CD4-positive, alpha-beta T cell treated with Interleukin-6 for 4 hours (primary cell): ENCODE results near the gene MEGF11.

ENCODE experiments used
- DNase-seq: peaks from one replicate; pipeline ENCODE4 v3.0.0-alpha.2; 2020; ENCODE audit warnings: mixed read lengths

Gene MEGF11

DNA sequence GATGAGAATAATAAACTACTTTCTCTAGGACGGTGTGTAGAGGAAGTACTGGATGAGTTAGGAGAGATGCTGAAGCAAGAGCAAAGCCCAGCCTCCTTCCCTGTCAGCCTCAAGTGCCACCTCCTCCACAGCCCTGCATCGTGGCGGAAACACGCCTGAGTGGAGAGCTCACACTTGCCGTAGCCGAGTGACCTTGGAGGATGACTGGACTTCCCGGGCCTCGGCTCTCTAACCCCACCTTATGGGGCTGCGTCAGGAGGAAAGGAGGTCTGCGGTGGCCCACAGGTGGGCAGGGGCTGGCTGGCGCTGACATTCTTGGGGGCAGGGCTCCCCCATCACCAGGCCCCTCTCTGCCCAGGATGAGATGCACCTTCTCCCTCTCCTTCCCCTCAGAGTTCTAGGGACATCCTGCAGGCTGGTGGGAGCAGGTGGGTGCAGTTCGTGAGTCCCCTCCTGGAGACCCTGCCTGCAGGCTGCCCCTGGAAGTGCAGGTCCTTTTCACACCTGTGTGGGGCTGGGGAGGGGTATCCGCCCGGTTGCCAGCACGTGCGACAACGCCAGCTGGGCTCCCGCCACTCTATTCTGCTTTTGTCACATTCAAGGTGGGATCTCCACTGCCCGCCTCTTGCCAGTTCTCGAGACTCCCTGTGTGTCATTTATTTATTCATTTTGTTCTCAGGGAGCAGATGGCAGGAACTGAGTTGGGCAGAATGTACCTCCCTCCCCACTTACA is 175.2 kb downstream of the MEGF11 start:
- DNase-seq = no peak

DNA sequence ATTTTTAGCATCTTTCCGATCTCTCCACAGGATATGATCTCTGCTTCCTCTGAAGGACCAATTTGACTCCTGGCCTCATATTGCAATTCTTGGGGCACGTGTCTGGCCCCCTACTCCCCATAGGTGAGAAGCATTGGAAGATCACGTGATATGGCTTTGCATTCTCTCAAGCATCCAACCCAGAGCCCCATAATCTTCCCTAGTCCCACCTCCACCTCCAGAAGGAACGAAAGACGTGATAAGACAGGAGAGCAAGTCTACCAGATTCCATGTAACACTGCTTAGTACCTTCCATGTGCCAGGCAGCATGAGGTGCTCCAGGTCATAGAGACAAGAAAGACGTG is 176.3 kb downstream of the MEGF11 start:
- no peak for DNase-seq

DNA sequence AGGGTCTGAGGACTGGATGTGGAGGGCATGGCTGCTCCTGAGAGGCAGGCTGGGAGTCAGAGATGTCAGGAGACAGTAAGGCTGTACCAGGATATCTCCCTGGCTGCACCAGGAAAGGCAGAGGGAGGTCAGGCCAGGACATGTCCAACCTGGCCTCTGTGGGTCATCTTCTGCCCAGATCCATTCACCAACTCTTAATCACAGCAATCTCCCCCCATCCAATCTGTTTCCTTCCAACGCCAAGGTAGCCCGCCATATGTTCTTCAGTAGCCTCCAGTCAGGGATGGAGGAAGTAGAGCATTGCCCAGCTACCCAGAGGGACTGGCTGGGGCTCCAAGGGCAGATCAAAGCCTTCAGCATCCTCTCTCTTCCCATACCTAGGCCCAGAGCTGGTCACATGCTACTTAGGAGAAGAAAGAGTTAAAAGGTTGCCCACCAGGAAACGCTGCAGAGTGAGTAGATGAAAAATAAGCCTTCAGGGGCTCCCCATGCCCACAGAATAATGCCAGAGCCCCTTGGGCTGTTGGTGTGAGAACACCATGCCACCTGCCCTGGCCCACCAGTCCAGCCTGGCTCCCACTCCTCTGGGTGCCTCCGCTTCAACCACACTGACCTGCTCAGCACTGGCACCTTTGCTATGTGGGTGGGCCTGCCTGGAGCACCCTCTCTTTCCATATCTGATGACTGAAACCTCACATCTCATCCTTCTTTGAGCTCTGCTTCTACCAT is 176.8 kb downstream of the MEGF11 start:
- DNase-seq = no peak

DNA sequence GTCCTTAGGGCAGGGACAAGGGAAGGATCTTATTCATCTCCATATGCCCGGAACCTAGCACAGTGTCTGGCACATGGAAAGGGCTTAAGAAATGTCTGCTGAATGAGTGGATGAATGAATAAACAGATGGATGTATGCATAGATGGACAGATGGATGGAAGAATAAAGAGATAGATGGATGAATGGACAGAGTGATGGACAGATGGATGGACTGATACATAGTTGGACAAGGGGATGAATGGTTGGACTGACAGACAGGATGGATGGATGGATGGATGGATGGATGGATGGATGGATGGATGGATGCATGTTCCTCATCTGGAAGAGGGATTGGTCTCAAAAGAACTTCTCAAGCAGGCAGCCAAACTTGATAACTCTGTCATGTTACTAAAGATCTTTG is 177.6 kb downstream of the MEGF11 start:
- no peak for DNase-seq

DNA sequence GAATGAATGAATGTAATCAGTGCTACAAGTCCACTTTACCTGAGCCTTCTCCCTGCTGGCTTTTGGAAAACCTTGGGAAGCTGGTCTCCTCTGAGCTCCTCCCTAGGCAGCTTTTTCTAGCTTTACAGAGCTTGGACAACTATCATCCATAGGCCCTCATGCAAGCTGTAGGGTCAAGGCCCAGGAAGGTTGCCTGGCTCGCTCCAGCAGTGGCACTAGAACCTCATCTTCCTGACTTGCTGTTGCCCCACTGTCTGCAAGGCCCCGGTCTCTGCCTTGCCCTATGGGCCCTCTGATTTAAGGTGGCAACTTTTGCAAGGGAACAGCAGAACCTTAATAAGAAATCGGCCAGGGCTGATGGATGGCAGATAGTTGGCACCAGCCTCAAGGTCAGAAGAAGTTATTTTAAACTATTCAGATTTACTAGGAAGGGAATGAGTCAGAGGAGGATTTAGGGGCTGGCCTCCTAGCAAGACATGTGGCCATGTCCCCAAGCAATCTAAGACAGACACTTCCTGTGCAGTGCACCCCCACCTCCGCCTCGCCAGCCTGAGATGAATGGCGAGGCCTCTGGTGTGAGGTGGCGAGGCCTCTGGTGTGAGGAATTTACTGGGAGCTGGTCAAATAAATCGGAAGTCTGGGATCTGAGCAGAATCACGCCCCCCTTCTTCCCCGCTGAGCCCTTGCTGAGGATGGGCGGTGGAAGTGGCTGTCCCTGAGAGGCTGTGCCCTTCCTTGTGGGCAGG is 180.8 kb downstream of the MEGF11 start:
- DNase-seq = no peak

DNA sequence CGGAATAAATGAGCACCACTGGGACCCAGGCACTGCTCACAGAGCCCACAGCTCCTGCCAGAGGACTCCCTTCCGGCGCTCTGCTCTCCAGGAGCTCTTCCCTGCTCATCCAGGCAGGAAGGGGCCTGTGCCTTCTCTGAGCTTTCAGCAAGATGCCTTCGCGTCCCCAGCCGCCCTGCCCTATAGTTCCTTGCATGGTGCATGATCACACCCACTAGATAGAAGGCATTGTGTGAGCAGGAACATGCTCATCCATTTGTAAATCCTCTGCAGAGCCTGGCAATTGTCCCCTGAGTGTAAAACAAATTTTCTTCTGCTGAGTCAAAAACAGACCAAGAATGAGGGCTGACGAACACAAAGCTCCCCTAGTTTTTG is 181.6 kb downstream of the MEGF11 start:
- DNase-seq = no peak

DNA sequence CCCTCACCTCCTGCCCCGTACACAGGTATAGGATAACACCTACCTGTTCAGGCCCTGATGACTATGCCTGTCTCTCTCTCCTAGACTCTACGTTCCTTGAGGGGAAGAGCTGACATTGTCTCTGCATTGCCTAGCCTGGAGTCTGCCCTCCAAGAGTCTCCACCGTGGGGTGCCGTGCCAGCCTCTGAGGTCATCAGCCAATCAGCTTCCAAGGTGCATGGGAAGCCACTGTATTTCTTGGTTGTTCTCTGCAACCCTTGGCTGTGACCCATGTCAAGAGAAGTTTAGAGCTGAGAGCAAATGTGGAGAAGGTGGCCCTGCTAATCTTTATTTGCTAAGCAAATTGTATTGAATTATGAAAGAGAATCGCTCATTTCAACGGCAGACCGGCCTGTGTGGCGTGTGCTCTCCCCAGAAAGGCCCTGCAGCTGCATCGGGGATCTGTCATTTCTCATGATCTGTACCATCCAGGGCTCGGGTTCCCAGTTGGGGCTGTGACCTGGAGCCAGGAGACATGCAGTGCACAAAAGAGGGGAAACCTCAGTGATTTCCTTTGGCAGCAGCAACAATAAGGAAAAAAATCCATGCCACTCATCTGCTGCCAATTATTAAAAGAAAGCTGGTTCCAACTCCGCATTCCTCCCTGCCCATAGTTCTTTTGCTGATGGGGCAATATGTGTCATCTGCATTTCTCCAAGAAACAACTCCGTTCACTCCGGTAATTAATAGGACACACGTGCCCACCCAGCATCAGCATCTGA is 182.2 kb downstream of the MEGF11 start:
- no peak for DNase-seq

DNA sequence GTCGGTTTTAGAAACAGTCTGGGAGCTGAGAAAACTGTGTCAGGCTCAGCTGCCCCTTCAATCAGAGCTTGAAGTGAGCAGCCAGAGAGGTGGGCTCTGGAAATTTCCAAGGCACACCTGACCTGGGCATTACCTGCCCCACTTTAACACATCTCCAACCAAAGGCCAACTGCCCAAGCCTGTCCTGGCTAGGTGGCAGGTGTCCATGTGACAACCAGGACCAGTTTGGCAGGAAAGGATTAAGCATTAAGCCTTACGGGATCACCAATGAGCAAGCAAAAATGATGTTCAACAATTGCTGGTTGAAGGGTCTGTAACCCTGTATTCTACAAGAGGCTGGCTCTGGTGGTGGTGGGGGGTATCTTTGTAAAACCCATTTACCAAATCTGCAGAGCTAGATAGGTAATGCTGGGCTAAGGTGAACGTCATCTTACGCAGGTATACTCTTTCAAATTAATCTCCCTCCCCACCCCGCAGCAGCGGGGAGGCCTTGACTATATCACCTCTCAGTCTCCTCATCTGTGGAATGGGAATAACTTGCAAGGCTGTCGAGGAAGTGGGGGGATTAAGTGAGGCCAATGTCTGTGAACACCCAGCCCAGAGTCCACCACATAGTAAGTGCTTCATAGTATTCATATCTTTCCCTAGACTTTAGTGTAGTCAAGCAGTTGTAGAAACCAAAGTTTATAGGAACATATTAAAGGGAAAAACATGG is 183.2 kb downstream of the MEGF11 start:
- DNase-seq = no peak

DNA sequence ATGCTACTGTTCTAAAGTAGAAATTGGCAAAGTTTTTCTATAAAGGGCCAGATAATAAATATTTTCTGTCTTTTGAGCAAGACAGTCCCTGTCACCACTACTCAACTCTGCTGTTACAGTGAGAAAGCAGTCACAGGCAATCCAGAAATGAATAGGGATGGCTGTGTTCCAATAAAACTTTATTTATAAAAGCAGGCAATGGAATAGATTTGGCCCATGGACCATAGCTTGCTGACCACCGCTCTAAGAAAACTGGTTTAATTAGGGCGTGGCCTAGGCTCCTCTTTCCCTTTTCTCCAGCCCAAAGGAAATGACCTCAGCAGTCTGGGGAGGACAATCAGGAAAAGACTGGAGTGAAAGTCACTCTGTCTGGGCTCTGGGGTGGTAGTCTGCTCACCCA is 183.8 kb downstream of the MEGF11 start:
- no peak for DNase-seq

DNA sequence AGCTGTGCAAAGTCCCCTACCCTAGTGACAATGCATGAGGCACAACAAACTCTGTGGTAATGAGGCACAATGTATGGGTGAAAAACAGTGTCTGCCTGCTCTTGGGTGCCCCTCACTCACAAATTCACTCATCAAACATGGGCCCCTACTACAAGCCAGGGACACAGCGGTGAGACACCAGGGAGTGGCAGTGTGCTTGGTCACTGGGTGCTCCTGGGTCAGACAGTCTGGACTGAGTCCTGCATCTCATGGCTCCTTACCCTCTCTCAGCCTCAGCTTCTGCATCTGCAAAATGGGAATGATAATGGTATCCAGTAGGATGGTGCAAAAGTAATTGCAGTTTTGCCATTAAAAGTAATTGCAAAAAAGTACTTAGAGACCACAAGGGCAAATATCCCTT is 184.7 kb downstream of the MEGF11 start:
- DNase-seq = no peak

DNA sequence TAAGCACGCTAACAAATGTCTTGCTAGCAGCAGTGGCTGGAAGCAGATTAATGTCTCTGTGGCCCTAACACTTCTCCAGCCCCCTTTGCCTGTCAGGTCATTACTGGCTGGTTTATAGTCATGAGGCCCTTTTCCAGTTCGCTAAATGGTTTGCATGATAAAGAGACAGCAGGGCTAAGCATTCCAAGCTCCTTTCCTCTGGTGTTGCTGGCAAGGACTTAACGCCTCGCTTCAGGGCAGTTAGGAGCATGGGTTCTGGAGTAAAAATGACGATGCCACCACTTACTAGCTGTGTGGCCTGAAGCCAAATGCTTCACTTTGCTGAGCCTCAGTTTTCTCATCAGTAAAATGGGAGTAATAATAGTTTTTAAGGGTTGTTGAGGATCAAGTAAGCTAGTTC is 185.9 kb downstream of the MEGF11 start:
- no peak for DNase-seq

DNA sequence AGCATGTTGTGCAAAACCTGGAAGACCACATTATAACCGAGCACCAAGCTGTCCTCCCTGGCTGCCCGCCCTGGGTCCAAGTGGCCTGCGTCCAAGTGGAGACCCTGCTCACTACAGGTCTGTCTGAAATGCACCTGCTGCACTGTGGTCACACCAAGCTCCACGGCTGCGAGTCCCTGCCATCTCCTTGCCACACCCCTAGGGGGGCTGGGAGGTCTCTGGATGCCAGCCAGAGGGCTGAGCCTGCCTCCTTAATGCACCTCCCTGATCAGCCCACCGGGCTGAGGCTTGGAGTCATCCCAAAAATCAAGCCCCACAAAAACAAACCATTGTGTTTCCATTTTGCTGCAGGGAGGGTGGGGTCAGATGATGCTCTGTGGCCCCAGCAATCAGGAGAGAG is 187.1 kb downstream of the MEGF11 start:
- no peak for DNase-seq

DNA sequence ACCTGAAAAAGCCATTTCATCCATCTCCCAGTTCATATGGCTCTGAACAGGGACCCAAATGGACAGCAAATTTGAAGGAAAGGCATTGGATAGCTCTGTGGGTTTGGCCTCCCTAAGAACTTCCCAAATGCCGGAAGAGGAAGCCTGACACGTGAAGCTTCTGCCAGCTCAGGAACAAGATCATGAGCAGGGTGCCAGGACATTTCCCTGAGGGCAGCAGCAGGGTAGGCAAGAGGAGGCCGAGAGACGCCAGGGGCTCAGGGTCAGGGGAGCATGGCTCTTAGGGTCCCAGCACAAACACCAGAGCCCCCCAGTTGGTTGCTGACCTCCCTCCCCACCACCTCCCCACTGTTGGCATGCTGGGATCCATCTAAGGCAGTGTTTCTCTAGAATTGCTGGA is 187.5 kb downstream of the MEGF11 start:
- DNase-seq = no peak

DNA sequence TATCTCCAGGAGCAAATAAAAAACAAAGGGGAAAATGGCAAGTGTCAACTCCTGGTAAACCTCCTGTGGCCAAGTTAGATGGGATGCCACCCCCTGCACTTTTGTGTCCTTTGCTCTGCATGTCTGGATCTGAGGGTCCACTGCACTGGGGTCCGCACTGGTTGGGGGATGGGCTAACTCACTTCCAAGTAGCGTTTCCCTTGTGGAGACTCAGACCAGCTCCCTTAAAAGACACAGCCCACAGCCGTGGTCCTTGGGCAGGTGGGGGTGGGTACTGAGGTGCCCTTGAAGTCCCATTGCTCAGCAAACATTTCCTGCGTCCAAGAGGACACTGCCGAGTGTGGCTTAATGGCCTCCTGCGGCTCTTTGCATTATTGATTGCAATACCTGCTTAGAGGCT is 188.2 kb downstream of the MEGF11 start:
- DNase-seq = no peak

DNA sequence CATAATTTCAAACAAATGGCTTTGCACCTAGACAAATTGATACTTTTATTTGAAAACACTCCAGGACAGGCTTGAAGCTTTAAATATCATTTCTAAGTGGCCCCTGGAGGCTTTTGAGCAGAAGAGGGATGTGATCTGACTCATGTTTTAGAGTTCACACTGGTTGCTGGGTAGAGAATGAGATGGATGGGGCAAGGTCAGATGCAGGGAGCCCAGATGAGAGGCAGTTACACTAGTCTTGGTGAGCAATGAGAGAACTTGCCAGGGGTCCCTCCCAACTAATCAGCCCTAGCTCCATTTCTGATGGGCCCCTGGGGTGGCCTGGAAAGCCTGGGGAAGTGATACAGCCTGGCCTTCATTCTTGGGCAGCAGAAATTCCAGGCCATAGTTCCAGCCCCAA is 190.4 kb downstream of the MEGF11 start:
- no peak for DNase-seq

DNA sequence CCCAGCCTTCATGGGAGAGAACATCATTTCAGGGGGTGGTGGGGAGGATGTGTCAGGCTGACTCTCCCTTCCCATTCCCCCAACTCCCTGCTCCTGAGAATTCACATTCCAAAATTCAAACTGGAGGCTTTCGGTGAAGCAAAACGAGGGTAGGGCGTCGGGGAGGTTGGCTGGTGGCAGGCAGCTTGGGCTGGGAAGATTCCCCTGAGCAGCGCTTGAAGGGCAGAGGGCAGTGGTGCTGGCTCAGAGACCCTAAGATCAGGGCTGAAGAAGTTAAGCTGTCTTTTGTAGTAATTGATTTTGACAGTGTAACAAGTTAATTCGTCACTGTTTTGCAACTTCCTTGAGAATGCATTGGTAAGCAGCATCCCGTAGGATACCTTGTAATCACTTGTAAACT is 196.5 kb downstream of the MEGF11 start:
- DNase-seq = no peak

DNA sequence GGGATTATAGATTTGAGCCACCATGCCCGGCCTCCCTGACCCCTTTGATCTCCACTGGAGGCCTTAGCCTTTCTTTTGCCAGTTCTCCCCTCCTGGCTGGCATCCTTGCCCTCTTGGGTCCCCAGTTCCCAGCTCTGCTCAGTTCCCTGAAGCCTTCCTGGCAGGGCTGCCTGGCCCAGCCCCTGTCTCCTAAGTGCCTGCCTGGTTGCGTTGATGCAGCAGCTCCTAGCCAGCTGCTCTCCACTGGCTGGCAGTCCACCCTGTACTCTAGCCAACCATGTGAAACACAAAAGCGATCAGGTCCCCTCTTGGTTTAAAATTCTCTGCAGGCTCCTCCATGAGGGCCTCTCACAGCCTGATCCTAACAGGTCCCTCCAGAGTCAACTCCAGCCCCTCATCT is 199.6 kb downstream of the MEGF11 start:
- no peak for DNase-seq

DNA sequence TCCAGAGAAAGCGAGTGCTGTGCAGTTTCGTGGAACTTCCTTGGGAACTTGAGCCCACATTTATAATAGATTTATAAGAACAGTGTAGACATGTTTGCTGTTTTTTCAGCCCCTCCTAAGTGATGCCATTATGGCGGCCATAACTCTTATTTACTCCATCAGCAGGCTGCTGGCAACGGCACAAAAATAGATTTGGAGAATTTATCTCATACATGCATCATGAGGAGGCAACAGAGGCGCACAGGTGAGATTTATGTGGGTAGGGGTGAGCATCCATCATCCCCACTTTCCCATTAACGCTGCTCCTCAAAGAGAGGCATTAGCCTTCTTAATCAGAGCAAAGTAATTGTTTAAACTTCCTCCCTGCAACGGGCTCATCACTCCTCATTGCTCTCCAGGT is 201.7 kb downstream of the MEGF11 start:
- DNase-seq = no peak

DNA sequence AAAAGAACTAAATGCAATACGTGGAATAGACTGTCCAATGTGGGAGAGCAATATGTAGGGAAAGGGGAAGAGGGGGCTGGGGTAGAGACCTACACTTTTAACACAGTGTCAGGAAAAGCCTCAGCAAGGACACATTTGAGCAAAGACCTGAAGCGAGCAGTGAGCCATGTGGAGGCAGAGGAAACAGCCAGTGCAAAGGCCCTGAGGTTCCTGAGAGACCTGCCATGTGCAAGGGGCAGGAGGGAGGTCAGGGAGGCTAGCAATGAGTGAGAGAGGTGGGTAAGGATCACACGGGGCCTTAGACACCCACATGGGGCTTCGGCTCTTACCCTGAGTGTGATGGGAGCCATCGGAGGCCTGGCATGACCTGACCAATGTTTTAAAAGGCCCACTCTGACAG is 203.3 kb downstream of the MEGF11 start:
- no peak for DNase-seq

DNA sequence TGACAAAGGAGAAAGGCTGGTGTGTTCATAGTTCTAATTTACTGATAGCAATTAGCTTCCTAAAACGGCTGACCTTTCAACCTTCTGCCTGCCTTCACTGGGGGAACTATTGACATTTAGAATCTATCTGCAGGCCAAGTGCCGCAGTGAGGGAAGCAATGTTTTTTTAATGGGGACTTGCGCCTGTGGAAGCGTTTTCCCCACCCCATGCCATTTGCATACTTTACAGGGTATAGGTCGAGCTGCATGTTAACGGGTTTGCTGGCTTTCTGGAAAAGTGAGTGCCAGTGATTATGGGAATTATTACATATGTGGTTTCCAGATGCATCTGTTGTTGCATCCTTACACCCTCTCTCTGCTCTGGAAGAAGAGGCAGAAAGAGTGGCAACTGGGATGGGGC is 204.2 kb downstream of the MEGF11 start:
- no peak for DNase-seq

DNA sequence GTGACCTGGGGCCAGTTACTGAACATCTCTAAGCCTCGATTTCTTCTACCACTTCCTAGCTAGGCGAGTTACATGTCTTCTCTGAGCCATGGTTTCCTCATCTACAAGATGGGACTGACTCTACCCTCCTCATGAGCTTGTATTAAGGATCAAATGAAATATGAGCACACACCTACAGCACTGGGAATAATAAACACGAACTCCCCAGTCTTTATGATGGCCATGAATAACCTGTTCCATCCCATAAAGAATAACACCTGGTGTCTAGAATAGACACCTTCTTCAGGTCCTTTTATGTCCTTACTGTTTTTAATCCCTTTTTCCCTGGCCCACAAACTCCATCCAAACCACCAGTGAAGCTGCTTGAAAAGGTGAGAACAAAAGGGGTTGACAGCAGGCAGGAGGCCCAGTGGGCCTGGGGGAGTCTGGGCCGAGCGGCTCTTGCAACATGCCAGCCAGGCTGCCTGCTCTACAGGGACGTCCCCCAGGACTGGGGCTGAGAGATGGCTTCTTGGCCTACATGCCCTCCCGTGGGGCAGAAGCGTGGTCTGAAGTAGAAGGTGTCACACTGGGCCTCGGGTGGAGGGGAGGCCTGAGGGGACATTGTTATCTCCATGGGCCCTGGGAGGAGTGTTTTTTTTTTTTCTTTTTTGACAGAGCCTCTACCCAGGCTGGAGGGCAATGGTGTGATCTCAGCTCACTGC is 206.1 kb downstream of the MEGF11 start:
- DNase-seq = no peak

DNA sequence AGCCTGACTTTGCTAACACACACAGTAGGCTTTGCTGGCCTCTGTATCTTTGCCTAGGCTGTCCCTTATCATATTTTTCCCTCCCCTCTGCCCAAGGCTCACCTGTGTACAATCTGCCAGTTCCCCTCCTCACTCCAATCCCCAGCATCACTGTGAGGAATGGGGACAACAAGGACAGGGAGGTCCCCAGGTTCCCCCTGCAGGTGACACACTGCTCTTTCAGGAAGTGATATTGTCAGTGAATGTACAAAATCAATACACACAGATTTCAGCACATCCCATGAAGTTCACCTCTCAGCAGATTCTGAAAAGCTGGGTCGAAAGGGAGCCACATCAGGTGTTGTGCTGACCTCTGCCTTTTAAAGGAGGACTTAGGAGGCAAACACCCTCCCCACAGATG is 206.8 kb downstream of the MEGF11 start:
- no peak for DNase-seq
